ENCODE results near the gene TRPV4. TPM values are rescaled to one million over a fixed set of nuclear protein-coding genes. Genes with fewer than 3 reads are reported as not detected.

The TRPV4 gene
- total and polyA plus RNA-seq, 2 experiments from 2014 or later = 0.66 to 1.1 TPM

GRCh38 chr12:109839444-109839843 is 6.2 kb upstream of the TRPV4 start:
- H3K36me3 ChIP-seq (ENCODE audit: insufficient read depth) = no peaks in the 10 kb centered on the region
- no peaks in the 10 kb centered on the region for H3K27me3 ChIP-seq (ENCODE audit: insufficient read depth)
- no peak overlapping the region for H2AFZ ChIP-seq
- no peaks in the 10 kb centered on the region; the same call in 1 of the 2 replicates for H3K4me1 ChIP-seq (ENCODE audit: insufficient read depth)
- H3K27me3 Mint-ChIP-seq (ENCODE audit: insufficient read depth, low read depth, poor library complexity) = peaks cover 23% of the 10 kb centered on the region
- H3K36me3 Mint-ChIP-seq (ENCODE audit: low read depth) = no peaks in the 10 kb centered on the region
- no peak overlapping the region for H3K27ac Mint-ChIP-seq
- no peak overlapping the region for H3K4me3 Mint-ChIP-seq
- TF ChIP-seq EZH2 (IDR thresholded peaks at IDR 0.05; ENCODE audit: low read depth, unreplicated experiment) (no peak), ZNF331 (CRISPR knock-in tag; IDR thresholded peaks at IDR 0.05; ENCODE audit: low read depth) (no peak), ETS1 (IDR thresholded peaks at IDR 0.05) (no peak), ZNF114 (CRISPR knock-in tag; IDR thresholded peaks at IDR 0.05) (no peak), JUNB (IDR thresholded peaks at IDR 0.05; ENCODE audit: unreplicated experiment) (no peak), ZNF462 (CRISPR knock-in tag; IDR thresholded peaks at IDR 0.05) (no peak), NANOG (IDR thresholded peaks at IDR 0.05; ENCODE audit: borderline replicate concordance) (no peak), EZH2phosphoT487 (IDR thresholded peaks at IDR 0.05; ENCODE audit: unreplicated experiment) (no peak), STAT1 (IDR thresholded peaks at IDR 0.05; ENCODE audit: unreplicated experiment) (no peak), POLR2AphosphoS5 (IDR thresholded peaks at IDR 0.05; ENCODE audit: low read depth) (no peak), CREB1 (CRISPR knock-in tag; IDR thresholded peaks at IDR 0.05; ENCODE audit: low read depth) (no peak)
- TF ChIP-seq, protein P1, sequence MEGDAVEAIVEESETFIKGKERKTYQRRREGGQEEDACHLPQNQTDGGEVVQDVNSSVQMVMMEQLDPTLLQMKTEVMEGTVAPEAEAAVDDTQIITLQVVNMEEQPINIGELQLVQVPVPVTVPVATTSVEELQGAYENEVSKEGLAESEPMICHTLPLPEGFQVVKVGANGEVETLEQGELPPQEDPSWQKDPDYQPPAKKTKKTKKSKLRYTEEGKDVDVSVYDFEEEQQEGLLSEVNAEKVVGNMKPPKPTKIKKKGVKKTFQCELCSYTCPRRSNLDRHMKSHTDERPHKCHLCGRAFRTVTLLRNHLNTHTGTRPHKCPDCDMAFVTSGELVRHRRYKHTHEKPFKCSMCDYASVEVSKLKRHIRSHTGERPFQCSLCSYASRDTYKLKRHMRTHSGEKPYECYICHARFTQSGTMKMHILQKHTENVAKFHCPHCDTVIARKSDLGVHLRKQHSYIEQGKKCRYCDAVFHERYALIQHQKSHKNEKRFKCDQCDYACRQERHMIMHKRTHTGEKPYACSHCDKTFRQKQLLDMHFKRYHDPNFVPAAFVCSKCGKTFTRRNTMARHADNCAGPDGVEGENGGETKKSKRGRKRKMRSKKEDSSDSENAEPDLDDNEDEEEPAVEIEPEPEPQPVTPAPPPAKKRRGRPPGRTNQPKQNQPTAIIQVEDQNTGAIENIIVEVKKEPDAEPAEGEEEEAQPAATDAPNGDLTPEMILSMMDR (conservative IDR thresholded peaks at IDR 0.05; ENCODE audit: low read depth in 2 of 2) = no peak
- TF ChIP-seq, protein P2, sequence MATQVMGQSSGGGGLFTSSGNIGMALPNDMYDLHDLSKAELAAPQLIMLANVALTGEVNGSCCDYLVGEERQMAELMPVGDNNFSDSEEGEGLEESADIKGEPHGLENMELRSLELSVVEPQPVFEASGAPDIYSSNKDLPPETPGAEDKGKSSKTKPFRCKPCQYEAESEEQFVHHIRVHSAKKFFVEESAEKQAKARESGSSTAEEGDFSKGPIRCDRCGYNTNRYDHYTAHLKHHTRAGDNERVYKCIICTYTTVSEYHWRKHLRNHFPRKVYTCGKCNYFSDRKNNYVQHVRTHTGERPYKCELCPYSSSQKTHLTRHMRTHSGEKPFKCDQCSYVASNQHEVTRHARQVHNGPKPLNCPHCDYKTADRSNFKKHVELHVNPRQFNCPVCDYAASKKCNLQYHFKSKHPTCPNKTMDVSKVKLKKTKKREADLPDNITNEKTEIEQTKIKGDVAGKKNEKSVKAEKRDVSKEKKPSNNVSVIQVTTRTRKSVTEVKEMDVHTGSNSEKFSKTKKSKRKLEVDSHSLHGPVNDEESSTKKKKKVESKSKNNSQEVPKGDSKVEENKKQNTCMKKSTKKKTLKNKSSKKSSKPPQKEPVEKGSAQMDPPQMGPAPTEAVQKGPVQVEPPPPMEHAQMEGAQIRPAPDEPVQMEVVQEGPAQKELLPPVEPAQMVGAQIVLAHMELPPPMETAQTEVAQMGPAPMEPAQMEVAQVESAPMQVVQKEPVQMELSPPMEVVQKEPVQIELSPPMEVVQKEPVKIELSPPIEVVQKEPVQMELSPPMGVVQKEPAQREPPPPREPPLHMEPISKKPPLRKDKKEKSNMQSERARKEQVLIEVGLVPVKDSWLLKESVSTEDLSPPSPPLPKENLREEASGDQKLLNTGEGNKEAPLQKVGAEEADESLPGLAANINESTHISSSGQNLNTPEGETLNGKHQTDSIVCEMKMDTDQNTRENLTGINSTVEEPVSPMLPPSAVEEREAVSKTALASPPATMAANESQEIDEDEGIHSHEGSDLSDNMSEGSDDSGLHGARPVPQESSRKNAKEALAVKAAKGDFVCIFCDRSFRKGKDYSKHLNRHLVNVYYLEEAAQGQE (IDR thresholded peaks at IDR 0.05; ENCODE audit: unreplicated experiment) = no peak
- DNase-seq (ENCODE audit: low spot score) = no peak
- H3K4me1 Mint-ChIP-seq = peaks cover 13% of the 10 kb centered on the region
- no peak overlapping the region for H3K4me2 ChIP-seq
- no peaks in the 10 kb centered on the region for H3K79me2 ChIP-seq (replicated peaks; ENCODE audit: insufficient read depth)
- H3K9me3 Mint-ChIP-seq = no peaks in the 10 kb centered on the region; the same call in 2 of the 3 replicates
- H3K27ac ChIP-seq (ENCODE audit: low read depth) = no peak overlapping the region
- H3F3A ChIP-seq (replicated peaks; ENCODE audit: low read depth) = no peaks in the 10 kb centered on the region
- no peak for ATAC-seq
- H3K4me3 ChIP-seq = no peak overlapping the region
- H3K9me2 ChIP-seq (ENCODE audit: insufficient read depth) = no peaks in the 10 kb centered on the region
- H4K20me1 ChIP-seq (replicated peaks; ENCODE audit: insufficient read depth) = no peaks in the 10 kb centered on the region

Data from GM23338 (cell line).